IMR-90 (cell line): Measurements from ENCODE around the gene MGAT4D. TPM values are rescaled to one million over a fixed set of nuclear protein-coding genes. Genes with fewer than 3 reads are reported as not detected.

Source experiments
- ATAC-seq: fragments of 200-7000 bp; cut with Tn5 transposase; 2 replicates; pipeline ENCODE4 v1.9.1; 2020; ENCODE audit warnings: low read depth, mild to moderate bottlenecking, moderate library complexity
- BruUV-seq: library from RNA; stranded (reverse); fragments of 400-500 nt; replicated peaks from 2 replicates; lab custom pipeline; 2021; lab: Mats Ljungman, UMichigan
- CTCF ChIA-PET: fragments of 300-600 bp; formaldehyde crosslinking; extraction: SDS; loops from one replicate; lab custom pipeline; 2021; ENCODE audit warnings: antibody characterized with exemption; lab: Yijun Ruan, JAX
- POLR2A ChIA-PET: fragments of 300-600 bp; sonication (Branson Sonifier 250); formaldehyde crosslinking; loops from one replicate; lab custom pipeline; 2022; ENCODE audit warnings: antibody characterized with exemption; ENCODE audit not compliant: unreplicated experiment; lab: Charles Lee
- DNase-seq: peaks from one replicate; pipeline ENCODE4 v3.0.0; 2013
- H2AFZ ChIP-seq: replicated peaks from 2 replicates; pipeline ENCODE3; 2013; ENCODE audit warnings: low read length, mild to moderate bottlenecking; ENCODE audit not compliant: poor library complexity
- H2AK5ac ChIP-seq: 2 replicates; pipeline ENCODE4 v1.6.1; 2013; ENCODE audit warnings: low read depth, low read length, inconsistent platforms
- H2AK9ac ChIP-seq: replicated peaks from 2 replicates; pipeline ENCODE3; 2013; ENCODE audit warnings: mild to moderate bottlenecking, low read depth, low read length, moderate library complexity; ENCODE audit not compliant: poor library complexity
- H2BK120ac ChIP-seq: 2 replicates; pipeline ENCODE4 v1.6.1; 2013; ENCODE audit warnings: low read depth, low read length, inconsistent platforms
- H2BK15ac ChIP-seq: 3 replicates; pipeline ENCODE4 v1.6.1; 2013; ENCODE audit warnings: low read depth, low read length, inconsistent platforms
- H2BK20ac ChIP-seq: 2 replicates; pipeline ENCODE4 v1.6.1; 2013; ENCODE audit warnings: low read depth, mild to moderate bottlenecking, inconsistent platforms, low read length, moderate library complexity
- H2BK5ac ChIP-seq: 2 replicates; pipeline ENCODE4 v1.6.1; 2013; ENCODE audit warnings: mild to moderate bottlenecking, low read depth, low read length, inconsistent platforms; ENCODE audit not compliant: poor library complexity, severe bottlenecking
- H3K14ac ChIP-seq: replicated peaks from 2 replicates; pipeline ENCODE4 v1.6.1; 2013; ENCODE audit warnings: low read depth, low read length, inconsistent platforms
- H3K18ac ChIP-seq: 2 replicates; pipeline ENCODE4 v1.6.1; 2013; ENCODE audit warnings: low read depth, low read length, control low read depth
- H3K23ac ChIP-seq: 2 replicates; pipeline ENCODE4 v1.6.1; 2013; ENCODE audit warnings: low read depth, low read length, inconsistent platforms
- H3K27ac ChIP-seq: 2 replicates; pipeline ENCODE4 v1.5.1; 2013; ENCODE audit warnings: mild to moderate bottlenecking, control low read depth, low read length; ENCODE audit not compliant: insufficient read depth
- H3K27me3 ChIP-seq: 2 replicates; pipeline ENCODE4 v1.6.1; 2013; ENCODE audit warnings: low read length; ENCODE audit not compliant: control insufficient read depth, insufficient read depth
- H3K36me3 ChIP-seq: 2 replicates; pipeline ENCODE4 v1.6.1; 2013; ENCODE audit warnings: low read length, mixed read lengths; ENCODE audit not compliant: control insufficient read depth, insufficient read depth
- H3K4ac ChIP-seq: 2 replicates; pipeline ENCODE4 v1.6.1; 2013; ENCODE audit warnings: low read depth, low read length, inconsistent platforms
- H3K4me1 ChIP-seq: 2 replicates; pipeline ENCODE4 v1.6.1; 2013; ENCODE audit warnings: low read length, mixed read lengths; ENCODE audit not compliant: control insufficient read depth, insufficient read depth
- H3K4me2 ChIP-seq: 2 replicates; pipeline ENCODE4 v1.6.1; 2013; ENCODE audit warnings: low read depth, mild to moderate bottlenecking, control low read depth, low read length, moderate library complexity
- H3K4me3 ChIP-seq: 2 replicates; pipeline ENCODE4 v1.5.1; 2013; ENCODE audit warnings: low read depth, mild to moderate bottlenecking, control low read depth, low read length, moderate library complexity; ENCODE audit not compliant: insufficient read depth
- H3K56ac ChIP-seq: 2 replicates; pipeline ENCODE4 v1.6.1; 2013; ENCODE audit warnings: low read length, inconsistent platforms; ENCODE audit not compliant: insufficient read depth; ENCODE audit errors: extremely low read depth
- H3K79me1 ChIP-seq, 2 experiments: 2 replicates each; pipeline ENCODE4 v1.6.1; 2013; ENCODE audit warnings: low read length in 2 of 2, inconsistent platforms in 1 of 2, low read depth in 1 of 2
- H3K9ac ChIP-seq: 2 replicates; pipeline ENCODE4 v1.6.1; 2013; ENCODE audit warnings: low read depth, low read length, control low read depth
- H3K9me1 ChIP-seq: 2 replicates; pipeline ENCODE4 v1.6.1; 2013; ENCODE audit warnings: low read length, inconsistent platforms; ENCODE audit not compliant: insufficient read depth
- H3K9me3 ChIP-seq: 2 replicates; pipeline ENCODE4 v1.6.1; 2013; ENCODE audit warnings: low read length; ENCODE audit not compliant: control insufficient read depth, insufficient read depth
- H4K20me1 ChIP-seq: 2 replicates; pipeline ENCODE4 v1.6.1; 2013; ENCODE audit warnings: low read length, inconsistent platforms; ENCODE audit not compliant: insufficient read depth
- H4K5ac ChIP-seq: 2 replicates; pipeline ENCODE4 v1.6.1; 2013; ENCODE audit warnings: mild to moderate bottlenecking, low read depth, low read length, control low read depth
- H4K8ac ChIP-seq, 2 experiments: 2 replicates each; pipeline ENCODE4 v1.6.1; 2013; ENCODE audit warnings: low read depth in 2 of 2, low read length in 2 of 2, control low read depth in 1 of 2, inconsistent platforms in 1 of 2
- H4K91ac ChIP-seq: 2 replicates; pipeline ENCODE4 v1.6.1; 2013; ENCODE audit warnings: low read depth, low read length, inconsistent platforms; ENCODE audit not compliant: insufficient read depth
- FOS ChIP-seq: fragments of 150-350 bp; IDR thresholded peaks from 2 replicates; pipeline ENCODE4 v1.6.1; 2016; ENCODE audit warnings: low read depth, low read length
- MAZ ChIP-seq: IDR thresholded peaks from 2 replicates; pipeline ENCODE4 v1.6.1; 2012; ENCODE audit warnings: low read depth, mild to moderate bottlenecking, low read length, improper control_type of control experiment, moderate library complexity, borderline replicate concordance
- NFE2L2 ChIP-seq: fragments of 150-350 bp; IDR thresholded peaks from 2 replicates; pipeline ENCODE4 v1.6.1; 2016; ENCODE audit warnings: low read depth, mild to moderate bottlenecking, low read length
- RCOR1 ChIP-seq: IDR thresholded peaks from 2 replicates; pipeline ENCODE4 v1.6.1; 2012; ENCODE audit warnings: mild to moderate bottlenecking, low read length, improper control_type of control experiment; ENCODE audit not compliant: insufficient replicate concordance
- whole genome bisulfite sequencing, 2 experiments: methylation state at CpG; one replicate each; pipeline versions ENCODE4 v1.1.5 to v1.1.7; 2013; ENCODE audit warnings: missing lambda C conversion rate in 2 of 2; ENCODE audit not compliant: insufficient read length in 1 of 2; ENCODE audit errors: extremely low coverage in 2 of 2; 5-methylcytosine and 5-hydroxymethylcytosine counted together
- dilution Hi-C: fragments of 300-500 bp; cut with HindIII; formaldehyde crosslinking; loops from one replicate; pipeline ENCODE4 v1.14.3; 2018; ENCODE audit warnings: low sequenced_read_pairs; ENCODE audit not compliant: unreplicated experiment
- in situ Hi-C: fragments of 300-500 bp; cut with MboI; formaldehyde crosslinking; loops from 3 replicates; pipeline ENCODE4 v1.14.3; 2019; ENCODE audit warnings: low sequenced_read_pairs, inconsistent platforms, mixed read lengths
- intact Hi-C: fragments of 100-400 bp; cut with micrococcal nuclease; formaldehyde crosslinking; loops from 2 replicates; pipeline ENCODE4 v1.10.0; 2022
- polyA plus RNA-seq, 3 experiments: library from polyadenylated mRNA; depleted of rRNA; stranded (reverse); fragments of >200 nt; gene quantifications; 2 replicates each; pipeline ENCODE4 v1.2.3, GENCODE V29; 2012; ENCODE audit warnings: low replicate concordance in 1 of 3
- total RNA-seq: library from RNA; depleted of rRNA; stranded (reverse); fragments of >200 nt; gene quantifications from 2 replicates; pipeline ENCODE4 v1.2.3, GENCODE V29; 2012
- TF ChIP-seq, protein P1 (sequence below): fragments of 150-350 bp; IDR thresholded peaks from 2 replicates; pipeline ENCODE4 v1.6.1; 2016; ENCODE audit warnings: low read depth, mild to moderate bottlenecking, low read length, moderate library complexity, borderline replicate concordance

MGAT4D gene
- total and polyA plus RNA-seq, 2 of the 4 experiments (the other 2 are of a cell fraction), result not detected

DNA sequence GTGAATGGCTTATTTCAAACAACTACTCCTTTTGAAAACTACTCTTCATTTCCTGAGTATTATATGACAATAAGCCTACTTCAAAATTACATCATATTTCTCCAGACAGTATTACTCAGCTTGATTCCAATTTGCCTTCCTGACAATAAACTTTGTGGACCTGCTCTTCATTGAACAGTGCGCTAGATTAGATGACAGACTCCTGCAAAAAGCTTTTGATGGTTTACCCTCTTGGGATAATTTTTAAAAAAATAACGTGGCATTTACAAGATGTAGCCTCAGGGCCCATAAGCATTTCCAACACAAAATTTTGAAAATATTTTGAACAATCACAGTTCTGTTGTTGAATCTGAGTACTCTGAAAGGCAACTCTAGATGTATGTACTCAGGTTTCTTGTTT lies 25.9 kb downstream of the MGAT4D start:
- no CpG with 5 or more reads among the region's 2 CpGs for WGBS, 2 experiments

More for the DNA sequence above, 25.9 kb downstream of the MGAT4D start:
- Histone ChIP-seq H2BK20ac (no peak overlapping the region), H4K8ac (no peak overlapping the region), H3K36me3 (no peaks in the 10 kb centered on the region), H3K14ac (no peak overlapping the region), H4K91ac (no peak overlapping the region), H2BK15ac (no peak overlapping the region), H3K23ac (no peak overlapping the region), H3K27me3 (peaks cover 14% of the 10 kb centered on the region), H3K9ac (no peak overlapping the region), H3K9me1 (no peaks in the 10 kb centered on the region), H4K5ac (no peak overlapping the region), H2AK9ac (no peak overlapping the region), H3K56ac (no peak overlapping the region), H3K27ac (no peak overlapping the region), H2AFZ (no peak overlapping the region), H2AK5ac (no peak overlapping the region), H2BK5ac (no peak overlapping the region), H3K18ac (no peak overlapping the region), H3K4me1 (no peaks in the 10 kb centered on the region), H3K79me1 (no peaks in the 10 kb centered on the region), H3K4me2 (no peak overlapping the region), H2BK120ac (no peak overlapping the region), H4K20me1 (no peaks in the 10 kb centered on the region), H3K4ac (no peak overlapping the region), H3K4me3 (no peak overlapping the region), H3K9me3 (no peaks in the 10 kb centered on the region)
- no peak for ATAC-seq
- BruUV-seq, result no TSS peak
- ChIA-PET CTCF (no interaction called here), POLR2A (no interaction called here)
- dilution Hi-C loops, result no loop called here
- in situ Hi-C loops, result no loop called here
- TF ChIP-seq, protein P1, sequence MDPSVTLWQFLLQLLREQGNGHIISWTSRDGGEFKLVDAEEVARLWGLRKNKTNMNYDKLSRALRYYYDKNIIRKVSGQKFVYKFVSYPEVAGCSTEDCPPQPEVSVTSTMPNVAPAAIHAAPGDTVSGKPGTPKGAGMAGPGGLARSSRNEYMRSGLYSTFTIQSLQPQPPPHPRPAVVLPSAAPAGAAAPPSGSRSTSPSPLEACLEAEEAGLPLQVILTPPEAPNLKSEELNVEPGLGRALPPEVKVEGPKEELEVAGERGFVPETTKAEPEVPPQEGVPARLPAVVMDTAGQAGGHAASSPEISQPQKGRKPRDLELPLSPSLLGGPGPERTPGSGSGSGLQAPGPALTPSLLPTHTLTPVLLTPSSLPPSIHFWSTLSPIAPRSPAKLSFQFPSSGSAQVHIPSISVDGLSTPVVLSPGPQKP, result no peak
- TF ChIP-seq FOS, result no peak
- TF ChIP-seq NFE2L2, result no peak
- no peak for TF ChIP-seq RCOR1
- TF ChIP-seq MAZ, result no peak
- DNase-seq, result no peak
- intact Hi-C loops, result no loop called here
